ENCODE data around the gene JMJD1C. TPM values are rescaled to one million over a fixed set of nuclear protein-coding genes. Genes with fewer than 3 reads are reported as not detected.

Gene JMJD1C
- total and polyA plus RNA-seq, 10 of the 15 experiments (the other 5 are each of a cell fraction or from before 2014, with no cell fraction given) = 31.2 to 83.3 (median 49.5) TPM

GRCh38 chr10:63506554-63506953 is 40.8 kb upstream of the JMJD1C start:
- WGBS (ENCODE audit: insufficient coverage, insufficient replicate concordance, low lambda C conversion rate, missing lambda C conversion rate) = 100% methylated on average over 1 of the region's 1 CpG
- H4K20me1 ChIP-seq (ENCODE audit: control insufficient read depth, insufficient read depth) = no peaks in the 10 kb centered on the region
- in situ Hi-C loops (cut with MboI) = no loop called here

More at GRCh38 chr10:63506554-63506953, 40.8 kb upstream of the JMJD1C start:
- H3K79me2 ChIP-seq (ENCODE audit: control insufficient read depth, insufficient read depth, low read length) = peaks cover 16% of the 10 kb centered on the region
- no peak overlapping the region for H3K4me3 ChIP-seq
- no TSS peak for BruUV-seq (replicated peaks)
- no peak; the same call in 2 of the 3 replicates for ATAC-seq
- ChIA-PET POLR2A (interaction anchor here (0.6 to 4.2 kb wide), 2 partner anchors 9 to 18 kb away, joined by 3 to 18 read pairs; no protein-coding TSS in a partner anchor), RAD21 (ENCODE audit: unreplicated experiment) (interaction anchor here (1.4 kb wide), 1 partner anchor 9 kb away, joined by 4 read pairs; no protein-coding TSS in a partner anchor), SMC1A (ENCODE audit: uncharacterized antibody, unreplicated experiment) (interaction anchor here (0.7 to 5.8 kb wide), 5 partner anchors 9 to 40 kb away, joined by 3 to 26 read pairs (median 6); no protein-coding TSS in a partner anchor), CTCF (no interaction called here)
- H3K4me1 ChIP-seq (ENCODE audit: control insufficient read depth, insufficient read depth, low read length) = no peaks in the 10 kb centered on the region
- H3K4me2 ChIP-seq (ENCODE audit: control insufficient read depth, insufficient read depth) = no peak overlapping the region
- no peaks in the 10 kb centered on the region for H3K27me3 ChIP-seq (replicated peaks in 1 of 2; ENCODE audit: control insufficient read depth in 2 of 2, insufficient read depth in 2 of 2, low read length in 1 of 2)
- H3K9me3 ChIP-seq (replicated peaks; ENCODE audit: control insufficient read depth, insufficient read depth, low read length) = no peaks in the 10 kb centered on the region
- no peak overlapping the region for H2AFZ ChIP-seq (ENCODE audit: control insufficient read depth, low read depth, low read length)
- H3K36me3 ChIP-seq (ENCODE audit: control insufficient read depth in 2 of 2, insufficient read depth in 2 of 2, low read length in 1 of 2) = no peaks in the 10 kb centered on the region
- no peak overlapping the region for H3K27ac ChIP-seq (ENCODE audit: control insufficient read depth, insufficient read depth)
- no peak for FAIRE-seq
- TF ChIP-seq CEBPZ (IDR thresholded peaks at IDR 0.05; ENCODE audit: low read depth, low read length) = no peak
- no peak for TF ChIP-seq NFXL1 (IDR thresholded peaks at IDR 0.05; ENCODE audit: borderline replicate concordance)
- TF ChIP-seq CHD1 (IDR thresholded peaks at IDR 0.05; ENCODE audit: low read depth, low read length) = no peak
- TF ChIP-seq RAD21 (IDR thresholded peaks at IDR 0.05; ENCODE audit: insufficient read depth, low read depth, low read length) = no peak
- TF ChIP-seq PAX8 (IDR thresholded peaks at IDR 0.05) = no peak
- no peak for TF ChIP-seq GABPA (IDR thresholded peaks at IDR 0.05; ENCODE audit: low read depth)
- TF ChIP-seq SREBF1 (IDR thresholded peaks at IDR 0.05; ENCODE audit: low read length) = no peak
- no peak for TF ChIP-seq YY1 (IDR thresholded peaks at IDR 0.05; ENCODE audit: low read depth, low read length)
- no peak for TF ChIP-seq TBL1XR1 (IDR thresholded peaks at IDR 0.05; ENCODE audit: low read depth, low read length)
- intact Hi-C loops (cut with micrococcal nuclease; ENCODE audit: unreplicated experiment) = no loop called here
- H3K9ac ChIP-seq (ENCODE audit: control insufficient read depth, insufficient read depth, low read length) = no peak overlapping the region
- DNase-seq (ENCODE audit: low read depth, low spot score) = no peak

All from GM12878 (cell line).